Activated CD4-positive, alpha-beta T cell treated with anti-CD3 and anti-CD28 coated beads, Interleukin-2, amount 10 ng/mL, durations not matched to agents 7 days and 5 days (primary cell): ENCODE data around the gene LRRN3. TPM values are rescaled to one million over a fixed set of nuclear protein-coding genes. Genes with fewer than 3 reads are reported as not detected.

ENCODE experiments used
- CTCF ChIA-PET: fragments of 350-600 bp; sonication (Branson Sonifier 250); formaldehyde crosslinking; loops from one replicate; lab custom pipeline; 2021; ENCODE audit warnings: antibody characterized with exemption; lab: Charles Lee
- POLR2A ChIA-PET: fragments of 350-600 bp; sonication (Branson Sonifier 250); formaldehyde crosslinking; loops from one replicate; lab custom pipeline; 2021; ENCODE audit warnings: antibody characterized with exemption; lab: Charles Lee
- DNase-seq: peaks from one replicate; pipeline ENCODE4 v3.0.0-alpha.2; 2020
- H3K27ac Mint-ChIP-seq: one replicate; pipeline ENCODE4 v1.8.0; 2021; ENCODE audit warnings: mild to moderate bottlenecking, moderate library complexity, mixed read lengths
- H3K27me3 Mint-ChIP-seq: one replicate; pipeline ENCODE4 v1.8.0; 2021; ENCODE audit warnings: mixed read lengths
- H3K36me3 Mint-ChIP-seq: one replicate; pipeline ENCODE4 v1.8.0; 2021; ENCODE audit warnings: low read depth, mixed read lengths
- H3K4me1 Mint-ChIP-seq: one replicate; pipeline ENCODE4 v1.8.0; 2021; ENCODE audit warnings: mixed read lengths
- H3K4me3 Mint-ChIP-seq: one replicate; pipeline ENCODE4 v1.8.0; 2021; ENCODE audit warnings: mild to moderate bottlenecking, moderate library complexity, mixed read lengths
- H3K9me3 Mint-ChIP-seq: one replicate; pipeline ENCODE4 v1.8.0; 2021; ENCODE audit warnings: mixed read lengths
- total RNA-seq, 2 experiments: library from RNA; stranded (reverse); gene quantifications; one replicate each; pipeline ENCODE4 v1.2.3, GENCODE V29; 2021

The LRRN3 gene
- total RNA-seq, 2 experiments from 2014 or later, result 211 to 262 TPM

DNA sequence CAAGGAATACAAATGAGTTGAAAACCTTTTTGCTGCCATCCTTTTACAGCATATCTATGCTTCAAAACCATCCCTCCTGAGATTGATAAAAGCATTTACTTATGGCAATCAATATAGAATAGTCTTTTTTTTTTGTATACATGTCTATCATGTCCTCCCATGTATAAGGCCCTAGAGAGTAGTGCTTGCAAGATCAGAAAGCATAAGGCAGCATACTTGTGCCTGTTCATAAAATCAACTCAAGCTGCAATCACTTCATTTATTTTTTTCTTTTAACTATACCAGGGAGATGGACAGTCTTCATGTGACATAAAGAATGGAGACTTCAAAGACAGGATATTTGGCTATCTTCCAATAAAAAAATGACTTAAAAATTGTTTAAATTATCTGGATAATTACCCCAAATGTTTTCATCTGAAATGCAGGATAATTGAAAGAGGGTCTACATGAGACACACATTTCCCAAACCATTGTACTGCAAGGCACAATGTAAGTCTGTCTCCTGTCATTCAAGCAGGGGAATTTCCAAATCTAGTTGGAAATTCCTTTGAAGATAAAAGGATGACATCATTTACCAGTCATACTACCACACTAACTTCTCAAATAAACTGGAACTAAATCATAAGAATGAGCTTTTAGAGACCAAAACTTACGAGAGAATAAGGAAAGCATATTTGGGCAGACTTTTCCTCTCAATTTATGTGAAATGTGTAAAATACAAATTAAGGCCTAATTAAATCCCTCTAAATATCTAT is 22.5 kb downstream of the LRRN3 start:
- Mint-ChIP-seq H3K27me3 (no peaks in the 10 kb centered on the region), H3K36me3 (peaks cover 79% of the 10 kb centered on the region), H3K27ac (no peak overlapping the region)

DNA sequence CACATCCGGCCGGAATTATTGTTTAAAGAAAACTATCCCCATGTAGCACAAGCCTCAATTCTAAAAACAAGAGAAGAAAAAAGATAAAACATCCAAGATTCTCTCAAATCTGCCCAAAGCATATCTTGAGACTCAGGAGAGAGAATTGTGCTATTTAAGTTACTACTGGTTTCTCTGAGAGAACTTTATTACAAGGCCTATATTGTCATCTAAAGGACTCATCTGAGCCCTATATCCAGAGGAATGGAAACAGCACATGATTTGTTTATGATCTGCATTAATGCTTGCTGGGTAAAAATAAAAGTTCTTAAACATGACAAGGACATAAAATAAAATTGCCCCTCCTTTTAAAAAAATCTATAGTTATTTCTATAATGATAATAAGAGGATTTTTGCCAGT is 25.0 kb downstream of the LRRN3 start:
- Mint-ChIP-seq H3K36me3 (peaks cover 80% of the 10 kb centered on the region), H3K27me3 (no peaks in the 10 kb centered on the region)

More for the DNA sequence above, 22.5 kb downstream of the LRRN3 start:
- no peaks in the 10 kb centered on the region for H3K9me3 Mint-ChIP-seq
- H3K4me3 Mint-ChIP-seq, result no peak overlapping the region
- POLR2A ChIA-PET, result no interaction called here
- CTCF ChIA-PET, result interaction anchor here (0.6 kb wide), 1 partner anchor 829 kb away, joined by 3 read pairs; no protein-coding TSS in a partner anchor
- peaks cover 39% of the 10 kb centered on the region for H3K4me1 Mint-ChIP-seq
- no peak for DNase-seq

DNA sequence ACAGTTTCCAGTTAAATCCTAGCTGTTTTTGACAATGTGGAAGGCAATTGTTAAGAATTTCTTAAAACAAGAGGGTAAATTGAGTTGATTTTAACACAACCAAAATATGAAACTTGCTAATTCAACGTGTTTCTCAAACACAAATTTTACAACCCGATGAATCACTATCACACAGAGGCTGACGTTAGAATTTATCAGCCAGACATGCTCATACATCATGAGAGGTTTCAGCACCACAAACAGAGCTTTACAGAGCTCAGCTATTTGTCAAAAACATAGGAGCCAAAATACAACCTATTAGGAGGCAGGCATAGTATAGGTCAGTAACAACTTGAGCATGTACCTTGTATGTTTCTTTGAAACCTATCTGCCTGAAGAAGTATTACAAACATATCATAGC is 36.1 kb downstream of the LRRN3 start:
- H3K27me3 Mint-ChIP-seq, result no peaks in the 10 kb centered on the region
- H3K27ac Mint-ChIP-seq, result no peak overlapping the region
- POLR2A ChIA-PET, result interaction anchor here (0.7 kb wide), 1 partner anchor 577 kb away, joined by 3 read pairs; no protein-coding TSS in a partner anchor
- peaks cover 2% of the 10 kb centered on the region for H3K4me1 Mint-ChIP-seq
- H3K36me3 Mint-ChIP-seq, result peaks cover 41% of the 10 kb centered on the region
- DNase-seq, result no peak
- H3K4me3 Mint-ChIP-seq, result no peak overlapping the region
- CTCF ChIA-PET, result no interaction called here
- H3K9me3 Mint-ChIP-seq, result no peaks in the 10 kb centered on the region

More for the DNA sequence above, 25.0 kb downstream of the LRRN3 start:
- H3K4me3 Mint-ChIP-seq, result no peak overlapping the region
- H3K4me1 Mint-ChIP-seq, result peaks cover 42% of the 10 kb centered on the region
- POLR2A ChIA-PET, result no interaction called here
- H3K27ac Mint-ChIP-seq, result no peak overlapping the region
- CTCF ChIA-PET, result no interaction called here
- H3K9me3 Mint-ChIP-seq, result no peaks in the 10 kb centered on the region
- no peak for DNase-seq

DNA sequence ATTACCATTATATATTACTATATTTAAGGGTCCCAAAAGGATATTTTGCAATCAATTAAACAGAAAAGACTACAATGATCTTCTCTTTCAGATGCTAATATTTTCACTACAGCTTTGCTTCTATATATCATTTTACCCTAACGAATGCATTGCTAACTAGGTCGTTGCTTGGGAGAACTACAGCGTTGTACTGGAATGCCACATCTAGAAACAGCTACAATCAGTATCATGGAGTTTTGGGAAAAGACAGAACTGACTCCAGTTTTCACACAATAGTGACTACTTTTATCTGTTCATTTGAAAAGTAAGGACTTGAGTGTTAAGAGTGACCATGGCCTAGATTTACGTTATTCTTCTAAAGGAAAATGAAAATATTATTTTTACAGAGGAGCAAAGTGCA is 38.5 kb downstream of the LRRN3 start:
- Mint-ChIP-seq H3K4me3 (no peak overlapping the region), H3K27ac (no peak overlapping the region), H3K36me3 (peaks cover 19% of the 10 kb centered on the region), H3K4me1 (peaks cover 2% of the 10 kb centered on the region), H3K27me3 (no peaks in the 10 kb centered on the region), H3K9me3 (no peaks in the 10 kb centered on the region)
- no peak for DNase-seq
- CTCF ChIA-PET, result no interaction called here
- POLR2A ChIA-PET, result no interaction called here

DNA sequence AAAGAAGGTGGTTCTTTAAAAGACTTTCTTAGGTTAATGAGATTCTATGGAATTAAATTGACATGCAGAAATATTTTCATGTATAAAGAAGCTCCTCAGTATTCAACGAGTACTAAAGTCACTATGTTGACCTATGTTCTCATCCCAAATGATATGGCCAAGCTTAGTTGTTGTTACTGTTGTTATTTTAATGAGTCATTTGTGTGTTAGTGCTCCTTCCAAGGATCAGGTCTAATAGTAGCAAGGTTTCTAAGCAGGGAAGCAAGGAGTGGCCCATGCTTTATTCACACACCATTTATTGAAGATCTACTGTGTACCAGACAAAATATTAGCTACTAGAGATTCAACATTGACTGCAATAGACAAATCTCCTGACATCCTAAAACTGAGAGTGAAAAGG is 41.9 kb downstream of the LRRN3 start:
- no peak overlapping the region for H3K27ac Mint-ChIP-seq
- H3K9me3 Mint-ChIP-seq, result no peaks in the 10 kb centered on the region
- peaks cover 5% of the 10 kb centered on the region for H3K4me1 Mint-ChIP-seq
- POLR2A ChIA-PET, result no interaction called here
- H3K36me3 Mint-ChIP-seq, result no peaks in the 10 kb centered on the region
- no peaks in the 10 kb centered on the region for H3K27me3 Mint-ChIP-seq
- no peak overlapping the region for H3K4me3 Mint-ChIP-seq
- no peak for DNase-seq
- CTCF ChIA-PET, result interaction anchor here (1.5 kb wide), 1 partner anchor 10 kb away, joined by 6 read pairs; no protein-coding TSS in a partner anchor

DNA sequence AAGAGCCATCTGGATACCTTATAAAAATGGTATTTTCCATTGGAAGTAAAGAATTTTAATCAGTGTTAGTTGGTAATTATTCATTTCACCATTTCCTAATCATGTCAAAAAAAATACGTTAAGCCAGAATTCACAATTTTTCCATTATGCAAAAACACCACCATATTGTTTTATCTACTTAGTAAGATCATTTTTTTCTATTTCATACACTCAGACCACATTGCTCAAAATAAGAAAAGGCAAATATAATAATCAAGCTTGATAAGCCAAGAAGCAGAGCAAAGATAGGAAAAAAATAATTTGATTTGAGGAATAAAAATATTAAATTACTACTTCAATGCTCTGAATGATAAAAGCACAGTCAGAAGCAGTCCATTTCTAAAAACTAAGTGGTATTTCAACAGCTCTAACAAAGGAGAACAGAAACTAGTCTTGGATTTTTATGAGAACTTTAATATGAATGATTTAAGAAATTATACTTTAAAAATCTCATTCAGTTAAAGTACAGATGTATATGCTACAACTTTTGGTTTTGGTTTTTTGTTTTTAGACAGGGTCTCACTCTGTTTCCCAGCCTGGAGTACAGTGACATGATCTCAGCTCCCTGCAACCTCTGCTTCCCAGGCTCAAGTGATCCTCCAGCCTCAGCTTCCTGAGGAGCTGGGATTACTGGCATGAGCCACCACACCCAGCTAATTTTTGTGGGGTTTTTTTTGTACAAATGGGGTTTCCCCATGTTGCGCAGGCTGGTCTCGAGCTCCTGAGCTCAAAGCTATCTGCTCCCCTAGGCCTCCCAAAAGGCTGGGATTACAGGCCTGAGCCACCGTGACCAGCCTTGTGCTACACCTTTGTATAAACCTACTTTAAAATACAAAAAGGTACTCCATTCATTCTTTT is 46.6 kb downstream of the LRRN3 start:
- peak; percentile 7 for DNase-seq

DNA sequence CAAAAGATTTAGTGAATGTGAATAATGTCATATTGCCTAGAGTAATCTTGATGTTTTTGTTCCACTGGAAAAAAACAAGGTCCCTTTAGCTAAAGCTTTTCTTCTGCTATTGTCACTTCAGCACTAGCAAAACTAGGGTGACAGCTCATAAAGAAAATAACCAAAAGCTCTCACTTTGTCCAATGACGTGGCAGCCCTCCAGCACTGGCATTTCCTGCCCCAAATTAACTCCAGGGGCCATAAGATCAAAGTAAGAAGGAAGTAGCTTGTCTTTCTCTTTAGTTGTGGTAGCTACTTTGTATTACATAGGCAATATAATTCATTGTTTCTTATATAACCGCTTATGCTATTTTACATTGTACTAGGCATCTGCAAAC is 47.3 kb downstream of the LRRN3 start:
- CTCF ChIA-PET, result interaction anchor here (0.5 to 1.1 kb wide), 2 partner anchors 12 to 625 kb away, joined by 3 read pairs; no protein-coding TSS in a partner anchor
- peak; percentile 71 for DNase-seq
- Mint-ChIP-seq H3K4me3 (no peak overlapping the region), H3K4me1 (peaks cover 20% of the 10 kb centered on the region), H3K36me3 (peaks cover 2% of the 10 kb centered on the region), H3K27ac (peak overlapping the region; percentile 75), H3K9me3 (no peaks in the 10 kb centered on the region), H3K27me3 (no peaks in the 10 kb centered on the region)
- POLR2A ChIA-PET, result interaction anchor here (0.6 kb wide), 1 partner anchor 220 kb away, joined by 9 read pairs; no protein-coding TSS in a partner anchor

More for the DNA sequence above, 46.6 kb downstream of the LRRN3 start:
- Mint-ChIP-seq H3K4me1 (peaks cover 20% of the 10 kb centered on the region), H3K4me3 (no peak overlapping the region), H3K36me3 (peaks cover 2% of the 10 kb centered on the region), H3K27ac (peak overlapping the region; percentile 75), H3K9me3 (no peaks in the 10 kb centered on the region), H3K27me3 (no peaks in the 10 kb centered on the region)
- CTCF ChIA-PET, result interaction anchor here (0.5 to 1.1 kb wide), 2 partner anchors 11 to 625 kb away, joined by 3 read pairs; no protein-coding TSS in a partner anchor
- POLR2A ChIA-PET, result no interaction called here

DNA sequence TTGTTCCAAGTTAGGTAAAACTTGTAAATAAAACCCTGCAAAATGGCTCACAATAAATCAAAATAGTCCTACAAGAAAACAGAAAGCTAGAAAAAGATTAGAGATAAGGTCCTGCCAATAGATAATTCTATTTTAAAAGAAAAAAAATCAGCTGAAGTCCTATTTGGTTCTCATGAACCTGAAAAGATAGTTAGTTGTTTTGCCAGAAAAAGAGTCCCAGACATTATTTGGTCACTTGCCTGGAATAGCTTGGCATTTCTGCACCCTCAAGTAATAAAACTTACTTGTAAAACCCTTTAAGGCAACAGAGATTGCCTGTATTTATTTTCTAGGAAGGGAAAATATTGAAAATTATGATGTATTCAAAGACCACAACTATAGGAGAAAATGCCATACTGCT is 47.7 kb downstream of the LRRN3 start:
- Mint-ChIP-seq H3K4me1 (peaks cover 20% of the 10 kb centered on the region), H3K27me3 (no peaks in the 10 kb centered on the region), H3K4me3 (no peak overlapping the region), H3K9me3 (no peaks in the 10 kb centered on the region), H3K36me3 (peaks cover 2% of the 10 kb centered on the region), H3K27ac (peak overlapping the region; percentile 75)
- ChIA-PET POLR2A (interaction anchor here (0.6 kb wide), 1 partner anchor 221 kb away, joined by 9 read pairs; no protein-coding TSS in a partner anchor), CTCF (no interaction called here)
- no peak for DNase-seq

DNA sequence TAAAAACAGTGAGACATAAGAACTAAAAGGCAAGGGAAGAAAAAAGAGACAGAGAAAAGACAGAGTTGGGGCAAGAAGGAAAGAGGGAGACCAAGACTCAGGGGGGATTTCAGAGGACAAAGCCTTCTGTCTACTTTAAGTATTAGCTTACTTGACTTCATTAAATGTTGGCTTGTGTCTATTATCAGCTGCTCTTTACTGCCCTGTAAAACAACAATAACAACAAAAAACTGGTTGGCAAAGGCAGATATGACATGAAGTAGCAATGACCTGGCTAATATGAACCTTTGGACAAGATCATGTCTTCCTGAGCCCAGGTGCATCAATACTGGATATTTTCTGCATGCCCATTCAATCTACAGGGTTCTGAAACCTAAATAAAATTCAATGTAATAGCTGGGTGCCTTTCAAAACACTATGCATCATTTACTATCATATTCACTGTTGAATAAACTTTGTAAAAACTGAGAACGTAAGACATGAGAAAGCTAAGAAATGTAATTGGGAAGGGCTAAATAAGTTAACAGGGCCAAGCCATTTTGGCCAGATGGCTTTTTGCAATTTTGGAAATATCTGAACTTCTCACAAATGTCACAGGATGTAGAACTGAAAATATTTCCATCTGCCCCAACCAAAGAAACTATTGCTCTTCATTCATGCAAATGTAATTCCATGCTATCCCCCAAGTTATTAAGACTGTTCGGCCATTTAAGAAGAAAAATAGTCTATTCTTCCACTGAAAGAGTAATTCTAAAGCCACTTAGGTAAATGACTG is 49.4 kb downstream of the LRRN3 start:
- Mint-ChIP-seq H3K27me3 (no peaks in the 10 kb centered on the region), H3K36me3 (peaks cover 2% of the 10 kb centered on the region), H3K9me3 (no peaks in the 10 kb centered on the region), H3K4me3 (no peak overlapping the region), H3K27ac (no peak overlapping the region), H3K4me1 (peaks cover 20% of the 10 kb centered on the region)
- ChIA-PET CTCF (interaction anchor here (0.7 to 1.3 kb wide), 4 partner anchors 24 to 427 kb away, joined by 3 to 4 read pairs (median 3); no protein-coding TSS in a partner anchor), POLR2A (no interaction called here)
- DNase-seq, result no peak

DNA sequence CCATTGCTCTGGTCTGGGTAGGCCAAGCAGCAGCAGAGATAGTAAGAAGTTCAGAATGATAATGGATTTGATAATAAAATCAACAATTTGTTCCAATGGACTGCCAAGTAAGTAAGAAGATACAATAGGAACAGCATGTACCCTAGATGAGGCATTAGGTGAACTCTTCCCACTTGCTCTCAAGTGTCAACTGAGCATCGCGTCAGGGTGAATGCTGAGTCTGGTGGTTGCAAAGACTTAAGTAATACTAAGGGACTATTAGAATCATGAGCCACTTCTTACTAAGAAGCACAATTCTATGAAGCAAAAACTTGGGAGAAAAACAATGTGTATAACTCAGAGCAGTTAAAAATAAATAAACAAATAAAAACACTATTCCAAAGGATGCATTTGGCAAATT is 54.5 kb downstream of the LRRN3 start:
- Mint-ChIP-seq H3K27me3 (no peaks in the 10 kb centered on the region), H3K9me3 (no peaks in the 10 kb centered on the region)
- CTCF ChIA-PET, result no interaction called here

DNA sequence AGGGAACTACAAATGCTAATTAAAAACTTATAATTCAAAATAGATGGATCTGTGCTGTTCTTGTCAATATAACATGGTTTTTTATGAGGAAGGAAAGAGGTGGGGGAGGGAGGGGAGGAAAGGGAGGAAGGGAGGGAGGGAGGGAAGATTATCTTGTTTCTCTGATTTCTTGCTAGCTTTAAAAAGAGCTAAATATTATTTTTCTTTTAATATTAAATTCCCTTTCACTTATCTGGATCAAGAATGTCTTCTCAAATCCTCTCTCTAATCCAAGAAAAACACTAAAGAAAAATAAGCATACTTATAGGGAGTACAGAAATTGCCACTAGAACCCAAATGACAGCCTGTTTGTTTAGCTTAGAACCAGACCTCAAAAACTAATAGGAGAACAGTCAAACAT is 55.2 kb downstream of the LRRN3 start:
- ChIA-PET POLR2A (no interaction called here), CTCF (no interaction called here)
- no peaks in the 10 kb centered on the region for H3K36me3 Mint-ChIP-seq
- no peak overlapping the region for H3K4me3 Mint-ChIP-seq
- H3K27ac Mint-ChIP-seq, result no peak overlapping the region
- no peaks in the 10 kb centered on the region for H3K9me3 Mint-ChIP-seq
- H3K27me3 Mint-ChIP-seq, result no peaks in the 10 kb centered on the region
- DNase-seq, result no peak
- H3K4me1 Mint-ChIP-seq, result no peaks in the 10 kb centered on the region

More for the DNA sequence above, 54.5 kb downstream of the LRRN3 start:
- H3K36me3 Mint-ChIP-seq, result no peaks in the 10 kb centered on the region
- no peak for DNase-seq
- H3K4me3 Mint-ChIP-seq, result no peak overlapping the region
- H3K27ac Mint-ChIP-seq, result no peak overlapping the region
- POLR2A ChIA-PET, result no interaction called here
- no peaks in the 10 kb centered on the region for H3K4me1 Mint-ChIP-seq
